Measurements from ENCODE around the gene CERS6. TPM values are rescaled to one million over a fixed set of nuclear protein-coding genes. Genes with fewer than 3 reads are reported as not detected.

CERS6 gene
- total and polyA plus RNA-seq, 2 of the 8 experiments (the other 6 are each of a cell fraction or from before 2014, with no cell fraction given), result 6.8 to 28.2 TPM

DNA sequence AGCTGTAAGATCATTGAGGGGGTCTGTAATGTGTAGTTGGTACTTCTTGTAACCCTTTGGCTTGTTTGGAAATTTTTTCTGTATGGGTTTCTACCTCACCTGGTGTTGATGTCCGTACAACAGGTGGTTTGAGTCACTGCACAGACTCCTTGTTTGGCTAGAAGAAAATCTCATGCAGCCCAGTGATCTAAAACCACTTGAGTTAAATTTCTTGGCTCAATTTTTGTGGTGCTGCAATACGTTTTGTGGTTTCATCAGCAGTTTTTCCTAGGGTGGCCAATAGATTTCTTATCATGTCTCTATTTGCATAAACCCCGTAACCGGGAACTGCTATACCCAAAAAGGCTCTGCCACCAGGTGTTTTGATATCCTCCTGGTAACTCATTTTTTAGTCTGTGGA, 43.4 kb downstream of the CERS6 start (continued):
- TF ChIP-seq SP4 (IDR thresholded peaks at IDR 0.05; ENCODE audit: low read length), result no peak

DNA sequence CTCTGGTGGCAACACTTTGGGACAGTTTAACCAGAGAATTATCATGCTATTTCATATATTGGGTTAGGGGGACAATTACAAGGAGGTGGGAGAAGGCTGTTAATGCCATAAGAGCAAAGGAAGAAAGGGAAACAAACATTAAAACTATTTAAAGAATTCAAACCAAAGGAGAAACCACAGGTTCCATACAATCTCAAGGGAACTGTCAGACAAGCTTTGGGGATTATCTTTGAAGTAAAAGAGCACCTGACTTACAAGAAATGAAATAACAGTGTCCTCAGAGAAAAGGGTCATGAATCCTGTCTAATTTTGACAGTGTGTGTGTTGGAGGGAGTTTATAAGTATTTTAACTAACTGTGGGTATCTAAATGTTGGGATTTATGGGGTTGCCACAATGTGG, 44.4 kb downstream of the CERS6 start:
- Histone ChIP-seq H3K23ac (ENCODE audit: insufficient read length) (no peak overlapping the region), H2AFZ (ENCODE audit: low read length) (no peak overlapping the region), H2BK12ac (ENCODE audit: low read depth, low read length) (no peak overlapping the region), H2BK5ac (ENCODE audit: low read depth, low read length) (no peak overlapping the region), H3K14ac (ENCODE audit: insufficient read length) (no peak overlapping the region), H4K5ac (ENCODE audit: insufficient read length, low read depth, low read length) (no peak overlapping the region), H2BK120ac (replicated peaks; ENCODE audit: low read depth, low read length) (no peak overlapping the region), H3K4me1 (replicated peaks in 1 of 4; ENCODE audit: control insufficient read depth in 3 of 4, insufficient read depth in 4 of 4, low read length in 3 of 4) (peaks cover 0 to 3% (median 0%) of the 10 kb centered on the region in 4 experiments; a peak in 1 of 7 replicates), H3K9ac (replicated peaks in 1 of 4; ENCODE audit: extremely low read depth in 1 of 4, low read depth in 3 of 4, low read length in 3 of 4) (no peak overlapping the region), H3K4me2 (ENCODE audit: insufficient read depth in 1 of 2, low read depth in 2 of 2, low read length in 2 of 2) (no peak overlapping the region), H2AK5ac (ENCODE audit: low read depth, low read length) (no peak overlapping the region), H3K9me3 (ENCODE audit: insufficient read depth in 2 of 2, low read depth in 1 of 2, low read length in 1 of 2) (no peaks in the 10 kb centered on the region), H3K18ac (ENCODE audit: extremely low read depth, low read length) (no peak overlapping the region), H3K36me3 (ENCODE audit: control insufficient read depth in 2 of 4, insufficient read depth in 4 of 4, low read length in 3 of 4) (peaks cover 0 to 3% (median 0%) of the 10 kb centered on the region in 4 experiments; a peak in 1 of 8 replicates), H3K56ac (replicated peaks; ENCODE audit: insufficient read length, low read depth, low read length) (no peak overlapping the region), H2BK15ac (ENCODE audit: low read length) (no peak overlapping the region), H3K4ac (replicated peaks; ENCODE audit: insufficient read length, low read depth, low read length) (no peak overlapping the region), H4K20me1 (replicated peaks in 1 of 2; ENCODE audit: control insufficient read depth in 1 of 2, insufficient read depth in 2 of 2, low read length in 2 of 2) (no peaks in the 10 kb centered on the region), H4K8ac (ENCODE audit: extremely low read depth, insufficient read depth, low read length) (no peak overlapping the region), H3K79me1 (ENCODE audit: low read depth, low read length) (peaks cover 11% of the 10 kb centered on the region; the same call in 1 of the 2 replicates), H2BK20ac (ENCODE audit: low read length) (no peak overlapping the region), H3K79me2 (ENCODE audit: control insufficient read depth in 1 of 2, insufficient read depth in 2 of 2, low read length in 2 of 2) (peaks cover 2 to 69% of the 10 kb centered on the region in 2 experiments; a peak in 3 of 4 replicates), H3K23me2 (ENCODE audit: low read depth, low read length) (no peaks in the 10 kb centered on the region; the same call in 1 of the 2 replicates), H3K27ac (ENCODE audit: low read depth, low read length) (no peak overlapping the region), H4K91ac (replicated peaks; ENCODE audit: insufficient read length, low read length) (no peak overlapping the region), H3K4me3 (ENCODE audit: extremely low read depth in 1 of 4, insufficient read depth in 2 of 4, low read depth in 3 of 4, low read length in 4 of 4) (no peak overlapping the region), H3K27me3 (replicated peaks in 1 of 4; ENCODE audit: control insufficient read depth in 3 of 4, extremely low read depth in 1 of 4, insufficient read depth in 3 of 4, low read length in 3 of 4) (no peaks in the 10 kb centered on the region)
- DNase-seq (ENCODE audit: low read depth in 1 of 2, low spot score in 2 of 2) (no peak), FAIRE-seq (no peak)
- TF ChIP-seq, protein P1, sequence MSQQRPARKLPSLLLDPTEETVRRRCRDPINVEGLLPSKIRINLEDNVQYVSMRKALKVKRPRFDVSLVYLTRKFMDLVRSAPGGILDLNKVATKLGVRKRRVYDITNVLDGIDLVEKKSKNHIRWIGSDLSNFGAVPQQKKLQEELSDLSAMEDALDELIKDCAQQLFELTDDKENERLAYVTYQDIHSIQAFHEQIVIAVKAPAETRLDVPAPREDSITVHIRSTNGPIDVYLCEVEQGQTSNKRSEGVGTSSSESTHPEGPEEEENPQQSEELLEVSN (IDR thresholded peaks at IDR 0.05), result no peak
- TF ChIP-seq ASH2L (IDR thresholded peaks at IDR 0.05; ENCODE audit: low read length), result no peak
- ChIA-PET POLR2A (ENCODE audit: partially characterized antibody) (no interaction called here), CTCF (ENCODE audit: partially characterized antibody) (no interaction called here)
